Neural cell (in vitro differentiated cells): Measurements from ENCODE around the gene TMEM171. TPM values are rescaled to one million over a fixed set of nuclear protein-coding genes. Genes with fewer than 3 reads are reported as not detected.

ENCODE experiments used
- H2AFZ ChIP-seq: fragments of 200-600, 300-800 bp; sonication (generic), shearing (Covaris generic); 2 replicates; pipeline ENCODE4 v1.6.0; 2014; ENCODE audit warnings: low read depth, mild to moderate bottlenecking, antibody characterized with exemption, low read length, moderate library complexity
- H3F3A ChIP-seq: fragments of 200-600 bp; shearing (Covaris generic); 2 replicates; pipeline ENCODE4 v1.6.1; 2016; ENCODE audit warnings: mild to moderate bottlenecking, moderate library complexity, mixed read lengths, antibody characterized with exemption, low read length; ENCODE audit not compliant: insufficient read depth, poor library complexity, severe bottlenecking
- H3K27ac ChIP-seq: fragments of 200-600, 300-800 bp; sonication (generic), shearing (Covaris generic); 2 replicates; pipeline ENCODE4 v1.5.1; 2014; ENCODE audit warnings: mild to moderate bottlenecking, low read length, moderate library complexity
- H3K27me3 ChIP-seq: fragments of 300-800, 200-600 bp; sonication (generic), shearing (Covaris generic); 2 replicates; pipeline ENCODE4 v1.6.0; 2014; ENCODE audit warnings: mild to moderate bottlenecking, low read depth, low read length, moderate library complexity; ENCODE audit not compliant: insufficient read depth
- H3K36me3 ChIP-seq: fragments of 300-800, 200-600 bp; sonication (generic), shearing (Covaris generic); 2 replicates; pipeline ENCODE4 v1.5.1; 2014; ENCODE audit warnings: mild to moderate bottlenecking, antibody characterized with exemption, low read length, moderate library complexity; ENCODE audit not compliant: insufficient read depth
- H3K4me2 ChIP-seq: fragments of 300-800, 200-600 bp; sonication (generic), shearing (Covaris generic); 2 replicates; pipeline ENCODE4 v1.6.0; 2014; ENCODE audit warnings: mild to moderate bottlenecking, low read length
- H3K4me3 ChIP-seq: fragments of 300-800, 200-600 bp; sonication (generic), shearing (Covaris generic); 2 replicates; pipeline ENCODE4 v1.5.1; 2014; ENCODE audit warnings: mild to moderate bottlenecking, low read length, moderate library complexity
- H3K79me2 ChIP-seq: fragments of 200-600 bp; shearing (Covaris generic); replicated peaks from 2 replicates; pipeline ENCODE4 v1.6.0; 2014; ENCODE audit warnings: mild to moderate bottlenecking, low read length, moderate library complexity; ENCODE audit not compliant: insufficient read depth
- H3K9ac ChIP-seq: fragments of 300-800, 200-600 bp; sonication (generic), shearing (Covaris generic); 2 replicates; pipeline ENCODE4 v1.6.1; 2016; ENCODE audit warnings: mild to moderate bottlenecking, low read length, mixed read lengths
- H3K9me2 ChIP-seq: fragments of 200-600 bp; shearing (Covaris generic); 2 replicates; pipeline ENCODE4 v1.6.1; 2016; ENCODE audit warnings: mild to moderate bottlenecking, low read length, mixed read lengths; ENCODE audit not compliant: insufficient read depth
- H3K9me3 ChIP-seq: fragments of 200-600, 300-800 bp; sonication (generic), shearing (Covaris generic); 2 replicates; pipeline ENCODE4 v1.6.1; 2016; ENCODE audit warnings: mild to moderate bottlenecking, mixed run types, low read length, moderate library complexity, mixed read lengths
- H4K20me1 ChIP-seq: fragments of 200-600 bp; shearing (Covaris generic); 2 replicates; pipeline ENCODE4 v1.6.1; 2016; ENCODE audit warnings: mild to moderate bottlenecking, mixed run types; ENCODE audit not compliant: insufficient read depth
- CTCF ChIP-seq: fragments of 450-650 bp; IDR thresholded peaks from 2 replicates; pipeline ENCODE4 v1.5.1; 2014; ENCODE audit warnings: antibody characterized with exemption, mild to moderate bottlenecking, moderate library complexity; ENCODE audit not compliant: poor library complexity, severe bottlenecking
- EP300 ChIP-seq: fragments of 450-650 bp; conservative IDR thresholded peaks from 2 replicates; pipeline ENCODE4 v1.6.1; 2014; ENCODE audit warnings: antibody characterized with exemption, mild to moderate bottlenecking, moderate library complexity; ENCODE audit not compliant: poor library complexity, severe bottlenecking
- EZH2 ChIP-seq: fragments of 200-600, 300-800 bp; shearing (Covaris generic), sonication (generic); IDR thresholded peaks from 2 replicates; pipeline ENCODE4 v1.6.1; 2014; ENCODE audit warnings: antibody characterized with exemption, low read length, borderline replicate concordance, mild to moderate bottlenecking; ENCODE audit not compliant: insufficient read depth, poor library complexity, severe bottlenecking
- MXI1 ChIP-seq: fragments of 450-650 bp; conservative IDR thresholded peaks from 2 replicates; pipeline ENCODE4 v1.6.1; 2014; ENCODE audit warnings: antibody characterized with exemption, mild to moderate bottlenecking; ENCODE audit not compliant: poor library complexity, severe bottlenecking
- POLR2AphosphoS5 ChIP-seq: IDR thresholded peaks from 2 replicates; pipeline ENCODE4 v1.6.1; 2012
- RAD21 ChIP-seq: fragments of 450-650 bp; conservative IDR thresholded peaks from 2 replicates; pipeline ENCODE4 v1.6.1; 2014; ENCODE audit warnings: antibody characterized with exemption, mild to moderate bottlenecking, moderate library complexity
- REST ChIP-seq: IDR thresholded peaks from 2 replicates; pipeline ENCODE4 v1.6.1; 2012; ENCODE audit warnings: borderline replicate concordance
- SMC3 ChIP-seq: fragments of 450-650 bp; conservative IDR thresholded peaks from 2 replicates; pipeline ENCODE4 v1.6.1; 2014; ENCODE audit warnings: antibody characterized with exemption, mild to moderate bottlenecking, moderate library complexity; ENCODE audit not compliant: poor library complexity
- TAF1 ChIP-seq: IDR thresholded peaks from 2 replicates; pipeline ENCODE4 v1.6.1; 2012; ENCODE audit warnings: low read depth
- polyA plus RNA-seq: library from polyadenylated mRNA; depleted of rRNA; stranded (reverse); fragments of >200 nt; gene quantifications from 2 replicates; pipeline ENCODE4 v1.2.3, GENCODE V29; 2014

Gene TMEM171
- polyA plus RNA-seq, 1 donor from 2014 or later = not detected

GRCh38 chr5:73153513-73153912, 33.1 kb downstream of the TMEM171 start:
- Histone ChIP-seq H3K4me2 (no peak overlapping the region), H3K36me3 (no peaks in the 10 kb centered on the region), H3K79me2 (no peaks in the 10 kb centered on the region), H3F3A (no peaks in the 10 kb centered on the region), H4K20me1 (no peaks in the 10 kb centered on the region), H2AFZ (no peak overlapping the region), H3K27me3 (no peaks in the 10 kb centered on the region), H3K9me2 (no peaks in the 10 kb centered on the region), H3K4me3 (no peak overlapping the region), H3K9me3 (no peaks in the 10 kb centered on the region), H3K27ac (no peak overlapping the region), H3K9ac (no peak overlapping the region)
- no peak for TF ChIP-seq POLR2AphosphoS5
- no peak for TF ChIP-seq TAF1
- no peak for TF ChIP-seq SMC3
- no peak for TF ChIP-seq MXI1
- TF ChIP-seq CTCF = no peak
- no peak for TF ChIP-seq EZH2
- no peak for TF ChIP-seq RAD21
- TF ChIP-seq EP300 = no peak

GRCh38 chr5:73154208-73155006, 34.0 kb downstream of the TMEM171 start:
- no peaks in the 10 kb centered on the region for H3K9me3 ChIP-seq
- no peak overlapping the region for H3K27ac ChIP-seq
- H3K36me3 ChIP-seq = no peaks in the 10 kb centered on the region
- no peak overlapping the region for H3K4me3 ChIP-seq
- H3F3A ChIP-seq = no peaks in the 10 kb centered on the region
- no peak overlapping the region for H3K4me2 ChIP-seq
- no peak overlapping the region for H2AFZ ChIP-seq
- H3K27me3 ChIP-seq = no peaks in the 10 kb centered on the region
- H3K79me2 ChIP-seq = no peaks in the 10 kb centered on the region
- H3K9me2 ChIP-seq = no peaks in the 10 kb centered on the region
- TF ChIP-seq EP300 (no peak), CTCF (no peak), EZH2 (no peak), TAF1 (no peak), REST (no peak), MXI1 (no peak), SMC3 (no peak), POLR2AphosphoS5 (no peak), RAD21 (no peak)
- no peaks in the 10 kb centered on the region for H4K20me1 ChIP-seq
- H3K9ac ChIP-seq = no peak overlapping the region
